ENCODE measurements around the gene NR1H4.

DNA sequence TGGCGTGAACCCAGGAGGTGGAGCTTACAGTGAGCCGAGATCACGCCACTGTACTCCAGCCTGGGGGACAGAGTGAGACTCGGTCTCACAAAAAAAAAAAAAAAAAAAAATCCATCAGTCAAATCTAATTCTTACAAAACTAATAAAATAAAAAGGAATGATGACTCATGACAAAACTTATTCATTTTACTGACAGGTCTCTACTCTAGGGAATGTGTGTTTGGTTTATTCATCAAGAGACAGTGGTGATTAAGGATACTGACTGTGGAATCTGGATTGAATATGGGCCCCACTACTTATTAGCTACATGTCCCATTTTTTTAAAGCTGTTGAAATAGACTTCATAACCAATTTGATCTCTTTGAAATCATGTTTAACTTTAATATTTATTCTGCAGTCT lies 70.5 kb downstream of the NR1H4 start:
- TF ChIP-seq CTCF (IDR thresholded peaks at IDR 0.05): no peak
- TF ChIP-seq POLR2A (IDR thresholded peaks at IDR 0.05): no peak
